ENCODE data around the gene IMPACT. TPM values are rescaled to one million over a fixed set of nuclear protein-coding genes. Genes with fewer than 3 reads are reported as not detected.

Gene IMPACT
- total and polyA plus RNA-seq, 4 donors: 8.3 to 13.6 (median 11.4) TPM

DNA sequence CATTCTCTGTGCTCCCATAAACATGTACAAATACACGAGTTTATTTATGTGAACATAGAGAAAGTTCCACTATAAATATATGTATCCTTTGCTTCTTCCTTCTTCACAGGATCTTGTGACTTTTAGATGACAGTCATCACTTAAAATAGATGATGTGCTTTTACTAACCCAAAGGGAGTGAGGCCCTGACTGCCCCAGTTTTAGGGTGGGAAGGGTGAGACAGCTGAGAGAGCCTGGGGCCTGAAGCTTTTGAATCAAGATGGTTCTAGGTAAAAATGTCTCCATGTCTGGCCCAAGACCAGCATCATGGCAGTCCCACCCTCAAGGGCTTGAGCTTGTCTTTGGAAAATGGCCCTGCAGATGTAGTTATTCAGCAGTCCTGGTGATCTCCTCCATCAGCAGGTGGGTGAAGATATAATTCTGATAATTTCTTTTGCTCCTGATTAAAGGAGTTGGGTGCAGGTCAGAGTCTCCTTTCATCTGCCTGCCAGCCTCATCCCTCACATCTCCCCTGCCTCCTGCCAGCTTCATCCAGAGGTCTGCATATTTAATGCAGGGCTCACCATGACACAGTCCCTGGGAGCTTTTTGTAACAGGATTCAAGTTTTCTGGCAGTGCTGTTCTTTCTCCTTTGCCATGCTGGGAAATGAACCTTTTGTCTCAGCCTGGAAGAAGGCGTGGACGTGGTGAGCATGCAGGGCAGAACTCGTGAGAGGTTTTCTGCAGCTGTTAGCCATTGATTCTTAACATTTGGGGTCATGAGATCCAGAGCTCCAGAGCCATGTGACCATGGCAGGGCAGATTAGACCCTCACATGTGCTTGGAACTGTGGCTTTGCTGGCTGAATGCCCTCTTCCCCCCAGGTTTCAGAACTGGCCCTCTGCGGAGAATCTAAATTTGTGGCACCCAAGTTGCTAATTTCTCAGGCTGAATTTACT, 36.6 kb downstream of the IMPACT start:
- no peak overlapping the region for H3K27ac ChIP-seq (ENCODE audit: low read depth in 1 of 2, low read length in 2 of 2)
- no peak overlapping the region for H3K4me3 ChIP-seq (ENCODE audit: low read depth in 1 of 3, low read length in 3 of 3)
- WGBS: 75% methylated on average over 5 of the region's 5 CpGs
- peaks cover 0 to 2% (median 0%) of the 10 kb centered on the region in 4 donors for H3K36me3 ChIP-seq (ENCODE audit: control insufficient read depth in 4 of 4, insufficient read depth in 3 of 4, low read depth in 1 of 4, low read length in 3 of 4)
- no peaks in the 10 kb centered on the region for H3K9me3 ChIP-seq (ENCODE audit: control insufficient read depth in 4 of 4, low read length in 3 of 4)
- H3K27me3 ChIP-seq (ENCODE audit: control insufficient read depth in 4 of 4, insufficient read depth in 4 of 4, low read length in 3 of 4): no peaks in the 10 kb centered on the region
- H3K9ac ChIP-seq (ENCODE audit: low read depth in 1 of 2, low read length in 2 of 2): no peak overlapping the region
- TF ChIP-seq, protein P1, sequence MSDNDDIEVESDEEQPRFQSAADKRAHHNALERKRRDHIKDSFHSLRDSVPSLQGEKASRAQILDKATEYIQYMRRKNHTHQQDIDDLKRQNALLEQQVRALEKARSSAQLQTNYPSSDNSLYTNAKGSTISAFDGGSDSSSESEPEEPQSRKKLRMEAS (IDR thresholded peaks at IDR 0.05): no peak
- TF ChIP-seq, protein P2, sequence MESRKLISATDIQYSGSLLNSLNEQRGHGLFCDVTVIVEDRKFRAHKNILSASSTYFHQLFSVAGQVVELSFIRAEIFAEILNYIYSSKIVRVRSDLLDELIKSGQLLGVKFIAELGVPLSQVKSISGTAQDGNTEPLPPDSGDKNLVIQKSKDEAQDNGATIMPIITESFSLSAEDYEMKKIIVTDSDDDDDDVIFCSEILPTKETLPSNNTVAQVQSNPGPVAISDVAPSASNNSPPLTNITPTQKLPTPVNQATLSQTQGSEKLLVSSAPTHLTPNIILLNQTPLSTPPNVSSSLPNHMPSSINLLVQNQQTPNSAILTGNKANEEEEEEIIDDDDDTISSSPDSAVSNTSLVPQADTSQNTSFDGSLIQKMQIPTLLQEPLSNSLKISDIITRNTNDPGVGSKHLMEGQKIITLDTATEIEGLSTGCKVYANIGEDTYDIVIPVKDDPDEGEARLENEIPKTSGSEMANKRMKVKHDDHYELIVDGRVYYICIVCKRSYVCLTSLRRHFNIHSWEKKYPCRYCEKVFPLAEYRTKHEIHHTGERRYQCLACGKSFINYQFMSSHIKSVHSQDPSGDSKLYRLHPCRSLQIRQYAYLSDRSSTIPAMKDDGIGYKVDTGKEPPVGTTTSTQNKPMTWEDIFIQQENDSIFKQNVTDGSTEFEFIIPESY (IDR thresholded peaks at IDR 0.05): no peak
- no peak for TF ChIP-seq RXRA (IDR thresholded peaks at IDR 0.05)
- TF ChIP-seq, protein P3, sequence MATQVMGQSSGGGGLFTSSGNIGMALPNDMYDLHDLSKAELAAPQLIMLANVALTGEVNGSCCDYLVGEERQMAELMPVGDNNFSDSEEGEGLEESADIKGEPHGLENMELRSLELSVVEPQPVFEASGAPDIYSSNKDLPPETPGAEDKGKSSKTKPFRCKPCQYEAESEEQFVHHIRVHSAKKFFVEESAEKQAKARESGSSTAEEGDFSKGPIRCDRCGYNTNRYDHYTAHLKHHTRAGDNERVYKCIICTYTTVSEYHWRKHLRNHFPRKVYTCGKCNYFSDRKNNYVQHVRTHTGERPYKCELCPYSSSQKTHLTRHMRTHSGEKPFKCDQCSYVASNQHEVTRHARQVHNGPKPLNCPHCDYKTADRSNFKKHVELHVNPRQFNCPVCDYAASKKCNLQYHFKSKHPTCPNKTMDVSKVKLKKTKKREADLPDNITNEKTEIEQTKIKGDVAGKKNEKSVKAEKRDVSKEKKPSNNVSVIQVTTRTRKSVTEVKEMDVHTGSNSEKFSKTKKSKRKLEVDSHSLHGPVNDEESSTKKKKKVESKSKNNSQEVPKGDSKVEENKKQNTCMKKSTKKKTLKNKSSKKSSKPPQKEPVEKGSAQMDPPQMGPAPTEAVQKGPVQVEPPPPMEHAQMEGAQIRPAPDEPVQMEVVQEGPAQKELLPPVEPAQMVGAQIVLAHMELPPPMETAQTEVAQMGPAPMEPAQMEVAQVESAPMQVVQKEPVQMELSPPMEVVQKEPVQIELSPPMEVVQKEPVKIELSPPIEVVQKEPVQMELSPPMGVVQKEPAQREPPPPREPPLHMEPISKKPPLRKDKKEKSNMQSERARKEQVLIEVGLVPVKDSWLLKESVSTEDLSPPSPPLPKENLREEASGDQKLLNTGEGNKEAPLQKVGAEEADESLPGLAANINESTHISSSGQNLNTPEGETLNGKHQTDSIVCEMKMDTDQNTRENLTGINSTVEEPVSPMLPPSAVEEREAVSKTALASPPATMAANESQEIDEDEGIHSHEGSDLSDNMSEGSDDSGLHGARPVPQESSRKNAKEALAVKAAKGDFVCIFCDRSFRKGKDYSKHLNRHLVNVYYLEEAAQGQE (IDR thresholded peaks at IDR 0.05): no peak
- H3K4me1 ChIP-seq (ENCODE audit: control insufficient read depth in 4 of 4, insufficient read depth in 4 of 4, low read length in 3 of 4): no peaks in the 10 kb centered on the region
- DNase-seq (ENCODE audit: low spot score): no peak

DNA sequence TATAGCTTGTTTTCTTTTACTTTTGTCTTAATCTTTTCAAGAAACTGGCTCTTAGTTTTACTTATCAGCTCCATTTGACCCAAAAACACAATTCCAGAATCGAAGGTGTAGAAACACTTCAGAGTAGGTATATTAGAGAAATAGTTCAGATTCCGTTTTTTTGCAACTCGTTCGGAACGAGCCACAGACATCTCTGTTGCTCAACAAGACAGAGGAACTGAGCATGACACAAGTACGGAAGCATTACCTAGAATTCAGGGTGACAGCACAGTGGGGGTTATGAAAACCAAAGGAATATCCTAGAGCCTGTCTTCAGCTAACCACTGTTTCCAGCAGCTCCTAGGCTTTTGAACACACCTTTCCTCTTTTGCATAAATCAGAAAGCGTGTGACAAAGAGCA, 39.0 kb downstream of the IMPACT start:
- no peak overlapping the region for H3K9ac ChIP-seq (ENCODE audit: low read depth in 1 of 2, low read length in 2 of 2)
- H3K27me3 ChIP-seq (ENCODE audit: control insufficient read depth in 4 of 4, insufficient read depth in 4 of 4, low read length in 3 of 4): no peaks in the 10 kb centered on the region
- no peak for DNase-seq (ENCODE audit: low spot score)
- TF ChIP-seq SP1 (IDR thresholded peaks at IDR 0.05) (no peak), FOXA1 (IDR thresholded peaks at IDR 0.05) (no peak), EGR1 (IDR thresholded peaks at IDR 0.05; ENCODE audit: low read depth in 2 of 2) (no peak), FOXA2 (IDR thresholded peaks at IDR 0.05) (no peak), RXRA (IDR thresholded peaks at IDR 0.05) (no peak), YY1 (IDR thresholded peaks at IDR 0.05) (no peak), NR2F2 (IDR thresholded peaks at IDR 0.05) (no peak)
- TF ChIP-seq, protein P2 (IDR thresholded peaks at IDR 0.05): no peak
- TF ChIP-seq, protein P3 (IDR thresholded peaks at IDR 0.05): no peak
- TF ChIP-seq, protein P4, sequence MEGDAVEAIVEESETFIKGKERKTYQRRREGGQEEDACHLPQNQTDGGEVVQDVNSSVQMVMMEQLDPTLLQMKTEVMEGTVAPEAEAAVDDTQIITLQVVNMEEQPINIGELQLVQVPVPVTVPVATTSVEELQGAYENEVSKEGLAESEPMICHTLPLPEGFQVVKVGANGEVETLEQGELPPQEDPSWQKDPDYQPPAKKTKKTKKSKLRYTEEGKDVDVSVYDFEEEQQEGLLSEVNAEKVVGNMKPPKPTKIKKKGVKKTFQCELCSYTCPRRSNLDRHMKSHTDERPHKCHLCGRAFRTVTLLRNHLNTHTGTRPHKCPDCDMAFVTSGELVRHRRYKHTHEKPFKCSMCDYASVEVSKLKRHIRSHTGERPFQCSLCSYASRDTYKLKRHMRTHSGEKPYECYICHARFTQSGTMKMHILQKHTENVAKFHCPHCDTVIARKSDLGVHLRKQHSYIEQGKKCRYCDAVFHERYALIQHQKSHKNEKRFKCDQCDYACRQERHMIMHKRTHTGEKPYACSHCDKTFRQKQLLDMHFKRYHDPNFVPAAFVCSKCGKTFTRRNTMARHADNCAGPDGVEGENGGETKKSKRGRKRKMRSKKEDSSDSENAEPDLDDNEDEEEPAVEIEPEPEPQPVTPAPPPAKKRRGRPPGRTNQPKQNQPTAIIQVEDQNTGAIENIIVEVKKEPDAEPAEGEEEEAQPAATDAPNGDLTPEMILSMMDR (IDR thresholded peaks at IDR 0.05; ENCODE audit: low read depth, low read length, missing input control): no peak
- TF ChIP-seq, protein P5, sequence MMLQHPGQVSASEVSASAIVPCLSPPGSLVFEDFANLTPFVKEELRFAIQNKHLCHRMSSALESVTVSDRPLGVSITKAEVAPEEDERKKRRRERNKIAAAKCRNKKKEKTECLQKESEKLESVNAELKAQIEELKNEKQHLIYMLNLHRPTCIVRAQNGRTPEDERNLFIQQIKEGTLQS (IDR thresholded peaks at IDR 0.05): no peak
- TF ChIP-seq, protein P1 (IDR thresholded peaks at IDR 0.05): no peak
- H3K4me1 ChIP-seq (ENCODE audit: control insufficient read depth in 4 of 4, insufficient read depth in 4 of 4, low read length in 3 of 4): no peaks in the 10 kb centered on the region
- 79% methylated on average over 7 of the region's 7 CpGs for WGBS
- H3K4me3 ChIP-seq (ENCODE audit: low read depth in 1 of 3, low read length in 3 of 3): no peak overlapping the region
- no peaks in the 10 kb centered on the region for H3K36me3 ChIP-seq (ENCODE audit: control insufficient read depth in 4 of 4, insufficient read depth in 3 of 4, low read depth in 1 of 4, low read length in 3 of 4)
- H3K27ac ChIP-seq (ENCODE audit: low read depth in 1 of 2, low read length in 2 of 2): no peak overlapping the region
- no peaks in the 10 kb centered on the region for H3K9me3 ChIP-seq (ENCODE audit: control insufficient read depth in 4 of 4, low read length in 3 of 4)
